GM21528 (cell line): ENCODE results near the gene BEST2.

ENCODE experiments used
- ATAC-seq: cut with Tn5 transposase; IDR thresholded peaks from one replicate; pipeline ENCODE4 v1.9.1; 2021; ENCODE audit warnings: mild to moderate bottlenecking, moderate library complexity; ENCODE audit not compliant: unreplicated experiment, low FRiP score

BEST2 gene

GRCh38 chr19:12727745-12728433 lies 23.7 kb upstream of the BEST2 start:
- no peak for ATAC-seq

- no peak for ATAC-seq
Observed at GRCh38 chr19:12730064-12730463, 21.5 kb upstream of the BEST2 start.

DNA sequence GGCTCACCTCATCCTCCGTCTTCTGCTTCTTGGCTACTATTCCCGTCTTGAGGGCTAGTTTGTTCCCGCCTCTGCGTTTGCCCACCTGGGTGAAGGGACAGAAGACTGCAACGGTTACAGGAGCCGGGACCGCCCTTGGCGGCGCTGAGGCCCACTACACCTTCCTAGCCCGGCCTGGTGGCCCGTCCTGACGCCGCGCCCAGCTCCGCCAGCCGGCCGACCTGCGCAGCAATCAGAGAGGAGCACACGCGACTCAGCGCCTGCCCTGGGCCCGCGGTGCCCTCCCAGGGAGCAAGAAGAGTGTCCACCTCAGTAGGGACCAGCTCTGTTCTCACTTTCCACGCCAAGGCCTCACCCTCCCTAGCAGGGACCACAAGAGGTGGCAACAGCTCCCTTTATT lies 20.3 kb upstream of the BEST2 start:
- no peak for ATAC-seq

DNA sequence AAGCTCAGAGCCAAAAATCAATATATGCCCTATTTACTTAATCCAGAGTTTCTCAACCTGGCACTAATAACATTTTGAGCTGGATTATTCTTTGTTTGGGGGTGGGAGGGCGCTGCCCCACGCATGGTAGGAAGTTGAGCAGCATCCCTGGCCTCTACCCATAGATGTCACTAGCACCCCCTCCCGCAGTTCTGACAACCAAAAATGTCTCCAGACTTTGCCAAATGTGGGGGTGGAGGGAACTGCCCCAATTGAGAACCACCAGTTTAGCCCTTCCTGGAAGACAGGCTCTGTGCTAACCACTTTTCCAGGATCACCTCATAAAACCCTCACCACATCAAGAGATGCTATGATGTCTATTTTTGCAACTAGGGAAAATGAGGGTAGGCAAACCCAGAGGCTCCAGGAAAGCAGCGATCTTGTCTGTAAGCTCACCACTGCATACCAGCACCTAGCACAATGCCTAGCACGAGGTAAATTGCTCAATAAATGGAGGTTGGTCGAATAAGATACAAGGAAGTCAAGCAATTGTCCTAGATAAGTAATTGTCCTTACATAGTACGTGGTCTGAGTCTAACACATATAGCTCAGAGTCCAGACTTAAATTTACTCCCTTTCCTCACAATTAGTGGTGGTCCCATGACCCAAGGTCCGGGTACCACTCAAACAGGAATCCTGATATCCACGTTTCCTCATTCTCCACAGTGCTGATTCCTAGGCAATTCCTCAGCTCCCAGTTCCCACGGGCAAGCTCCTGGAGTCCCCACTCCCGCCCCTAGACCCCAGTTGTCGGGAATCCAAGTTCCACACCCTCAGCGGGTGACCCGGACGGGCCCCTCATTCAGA lies 18.0 kb upstream of the BEST2 start:
- no peak for ATAC-seq

- peak; percentile 67 for ATAC-seq
Observed at GRCh38 chr19:12736995-12737834, 14.4 kb upstream of the BEST2 start, which contains the start of gene GET3. GET3 (plus strand) TSS chr19:12737497; CDS start chr19:12737506, 9 bp downstream.

- no peak for ATAC-seq
Observed at GRCh38 chr19:12737835-12738351, 13.7 kb upstream of the BEST2 start.

- no peak for ATAC-seq
Observed at GRCh38 chr19:12745166-12745897, 6.3 kb upstream of the BEST2 start.

DNA sequence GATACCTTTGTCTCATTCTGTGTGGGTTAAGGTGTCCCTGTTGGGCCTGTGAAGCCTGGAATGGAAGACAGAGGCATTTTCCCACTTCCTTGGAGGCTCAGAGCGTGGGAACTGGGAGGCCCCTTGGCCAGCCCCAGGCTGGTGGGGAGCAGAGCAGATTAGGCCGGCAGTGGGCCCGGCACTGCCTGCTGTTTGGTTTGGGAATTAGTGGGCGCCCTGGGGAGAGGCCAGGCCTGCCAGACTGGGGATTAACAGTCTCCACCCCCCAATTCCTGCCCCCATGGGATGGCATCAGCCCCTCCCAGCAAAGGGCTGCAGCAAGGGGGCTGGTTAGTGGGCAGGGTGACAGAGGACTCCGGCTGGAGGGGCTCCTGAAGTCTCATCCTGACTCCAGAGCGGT lies 3.1 kb upstream of the BEST2 start:
- ATAC-seq: no peak

DNA sequence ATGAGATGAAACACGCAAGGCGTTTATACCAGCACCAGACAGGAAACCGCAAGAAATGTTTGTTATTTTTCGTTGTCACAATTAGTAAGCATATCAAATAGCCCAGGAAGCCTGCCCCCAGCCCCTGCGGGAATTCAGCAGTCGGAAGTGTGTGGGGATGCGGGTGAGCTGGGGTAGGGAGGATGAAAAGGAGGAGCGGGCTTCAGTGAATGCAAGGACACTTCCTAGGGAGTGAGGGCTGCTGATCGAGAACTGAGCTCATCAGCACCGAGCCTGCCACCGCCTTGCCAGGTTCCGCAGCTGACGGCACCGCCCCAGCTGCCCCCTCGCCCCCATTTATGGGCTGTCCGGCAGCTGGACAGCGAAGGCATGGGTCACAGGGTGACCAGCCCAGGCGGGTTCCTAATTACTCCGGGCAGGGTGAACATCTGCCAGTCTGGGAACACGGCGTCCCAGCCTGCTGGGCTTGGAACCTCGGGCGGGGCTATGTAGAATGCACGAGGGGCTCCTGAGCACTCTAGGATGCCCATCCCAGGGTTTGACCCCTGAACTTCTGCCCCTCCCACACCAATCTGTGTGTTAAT lies 1.6 kb upstream of the BEST2 start:
- no peak for ATAC-seq

DNA sequence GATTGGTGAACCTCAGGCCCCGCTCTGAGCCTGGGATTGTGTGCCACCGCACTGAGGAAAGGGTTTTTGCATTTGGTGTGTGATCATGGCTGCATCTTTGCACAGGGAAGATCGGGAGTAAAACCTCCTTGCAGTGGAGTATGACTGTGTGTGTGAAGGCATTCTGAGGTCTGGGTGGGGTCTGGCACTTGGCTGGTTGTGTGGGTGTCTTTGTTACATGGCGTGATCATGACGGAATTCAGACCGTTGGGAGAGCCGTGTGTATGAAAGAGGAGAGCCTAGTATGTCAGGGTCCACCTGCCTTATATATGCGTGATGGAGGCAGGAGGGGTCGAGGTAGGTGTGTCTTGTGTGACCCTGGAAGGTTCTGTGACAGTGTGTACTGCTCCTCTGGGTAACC lies 740 bp upstream of the BEST2 start:
- ATAC-seq: no peak

DNA sequence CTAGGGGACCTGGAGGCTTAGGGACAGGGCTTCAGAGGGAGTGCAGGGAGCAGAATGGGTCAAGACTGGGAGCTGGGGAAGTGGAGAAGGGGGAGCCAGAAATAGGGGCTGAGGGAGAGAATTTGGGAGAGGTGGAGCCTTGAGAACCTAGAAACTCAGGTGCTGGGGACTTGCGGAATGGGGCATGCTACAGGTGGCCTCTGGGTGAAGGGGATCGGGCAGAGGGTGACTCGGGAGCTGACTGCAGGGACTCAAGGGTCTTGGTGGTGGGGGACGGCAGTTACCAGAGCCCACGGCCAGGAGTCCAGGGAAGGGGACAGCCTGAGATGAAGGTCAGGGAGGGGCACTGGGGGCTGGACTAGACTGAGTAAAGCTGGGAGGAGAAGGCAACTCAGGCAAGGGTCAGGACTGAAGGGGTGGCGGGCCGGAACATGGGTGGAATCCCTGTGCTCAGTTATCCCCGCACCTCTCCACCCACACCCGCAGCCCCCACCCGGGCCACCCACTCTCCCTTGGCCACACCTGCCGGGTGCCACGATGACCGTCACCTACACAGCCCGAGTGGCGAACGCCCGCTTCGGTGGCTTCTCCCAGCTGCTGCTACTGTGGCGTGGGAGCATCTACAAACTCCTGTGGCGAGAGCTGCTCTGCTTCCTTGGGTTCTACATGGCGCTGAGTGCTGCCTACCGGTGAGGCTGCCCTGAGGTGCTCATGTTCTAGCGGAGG lies 628 bp downstream of the BEST2 start:
- ATAC-seq: no peak

DNA sequence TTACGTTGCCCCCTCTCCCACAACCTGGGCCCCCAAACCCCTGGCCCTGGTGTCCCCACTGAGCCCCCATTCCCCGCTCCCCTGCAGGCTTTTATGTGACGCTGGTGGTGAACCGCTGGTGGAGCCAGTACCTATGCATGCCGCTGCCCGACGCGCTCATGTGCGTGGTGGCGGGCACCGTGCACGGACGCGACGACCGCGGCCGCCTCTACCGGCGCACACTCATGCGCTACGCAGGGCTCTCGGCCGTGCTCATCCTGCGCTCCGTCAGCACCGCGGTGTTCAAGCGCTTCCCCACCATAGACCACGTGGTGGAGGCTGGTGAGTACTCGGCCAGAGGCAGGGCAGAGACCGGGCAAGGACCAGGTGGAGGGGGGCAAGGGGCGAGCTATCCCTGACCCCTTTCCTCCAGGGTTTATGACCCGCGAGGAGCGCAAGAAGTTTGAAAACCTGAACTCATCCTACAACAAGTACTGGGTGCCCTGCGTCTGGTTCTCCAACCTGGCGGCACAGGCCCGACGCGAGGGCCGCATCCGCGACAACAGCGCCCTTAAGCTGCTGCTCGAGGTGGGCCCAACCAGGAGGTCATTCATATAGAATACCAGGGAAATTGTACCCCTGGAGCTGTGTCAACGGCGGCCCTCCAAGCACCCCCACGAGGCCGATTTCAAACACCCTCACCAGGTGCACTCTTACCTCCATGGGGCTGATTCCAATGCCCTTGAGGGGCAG lies 3.0 kb downstream of the BEST2 start:
- no peak for ATAC-seq

GRCh38 chr19:12756150-12756883 lies 4.7 kb downstream of the BEST2 start:
- ATAC-seq: no peak

DNA sequence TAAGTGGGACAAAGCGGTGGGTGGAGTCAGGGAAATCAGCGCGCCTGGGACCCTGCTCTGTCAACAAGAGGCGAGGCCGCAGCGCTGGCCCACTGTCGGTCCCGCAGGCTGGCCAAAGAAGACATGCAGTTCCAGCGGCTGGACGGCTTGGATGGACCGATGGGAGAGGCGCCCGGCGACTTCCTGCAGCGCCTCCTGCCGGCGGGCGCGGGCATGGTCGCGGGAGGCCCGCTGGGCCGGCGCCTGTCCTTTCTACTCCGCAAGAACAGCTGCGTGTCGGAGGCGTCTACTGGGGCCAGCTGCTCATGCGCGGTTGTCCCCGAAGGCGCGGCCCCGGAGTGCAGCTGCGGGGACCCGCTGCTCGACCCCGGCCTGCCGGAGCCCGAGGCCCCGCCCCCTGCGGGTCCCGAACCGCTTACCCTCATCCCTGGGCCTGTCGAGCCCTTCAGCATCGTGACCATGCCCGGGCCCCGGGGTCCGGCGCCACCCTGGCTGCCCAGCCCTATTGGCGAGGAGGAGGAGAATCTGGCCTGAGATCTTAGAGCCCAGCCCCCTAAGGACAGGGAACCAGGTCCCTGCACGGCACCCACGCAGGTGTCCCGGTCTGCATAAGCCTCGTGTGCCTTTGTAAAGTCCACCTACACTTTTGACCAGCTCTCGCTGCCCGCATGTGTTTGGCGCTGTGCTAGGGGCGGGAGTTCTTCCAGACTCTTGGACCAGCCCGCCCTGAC lies 6.1 kb downstream of the BEST2 start:
- no peak for ATAC-seq

DNA sequence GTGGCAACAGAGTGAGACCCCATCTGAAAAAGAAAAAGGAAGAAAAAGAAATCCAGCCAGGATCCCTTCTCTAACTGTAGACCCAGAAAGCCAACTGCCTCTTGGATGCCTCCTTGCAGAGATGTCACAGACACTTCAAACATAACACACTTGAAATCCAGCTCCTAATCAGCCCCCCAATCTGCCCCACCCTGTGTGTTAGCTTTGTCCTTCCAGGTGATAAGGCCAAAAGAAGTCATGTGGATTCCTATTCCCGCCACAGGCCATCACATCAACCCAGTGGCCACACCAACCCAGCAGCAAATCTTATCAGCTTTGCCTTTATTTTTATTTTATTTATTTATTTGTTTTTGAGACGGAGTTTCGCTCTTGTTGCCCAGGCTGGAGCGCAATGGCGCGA lies 8.1 kb downstream of the BEST2 start:
- ATAC-seq: no peak

- ATAC-seq: no peak
Observed at GRCh38 chr19:12763100-12763499, 11.5 kb downstream of the BEST2 start.

DNA sequence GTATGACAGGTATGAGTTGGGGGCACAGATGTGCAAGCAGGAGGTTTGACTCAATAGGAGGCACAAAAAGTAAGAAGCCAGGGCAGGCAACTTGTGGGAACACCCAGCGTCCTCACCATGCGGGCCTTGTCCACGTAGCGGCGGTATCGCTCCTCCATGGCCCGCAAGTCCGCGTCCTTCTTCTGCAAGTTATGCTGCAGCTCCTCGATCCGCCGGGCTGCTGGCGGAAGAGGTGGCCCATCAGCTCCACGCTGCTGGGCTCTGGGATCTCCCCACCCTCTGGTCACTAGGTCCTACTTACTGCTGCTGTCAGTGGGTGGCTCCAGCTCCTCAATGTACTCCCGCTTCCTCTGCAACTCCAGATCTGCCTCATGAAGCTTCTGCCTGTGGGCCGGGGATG lies 13.1 kb downstream of the BEST2 start:
- no peak for ATAC-seq
